CD4-positive, alpha-beta T cell treated with Interleukin-2 at 100 ng/mL for 4 hours (primary cell): ENCODE measurements around the gene SRSF8.
A peak's percentile ranks its signal among the peaks of the same experiment; 100 is the strongest.

ENCODE experiments used
- DNase-seq: peaks from one replicate; pipeline ENCODE4 v3.0.0-alpha.2; 2020; ENCODE audit warnings: low spot score

Gene SRSF8

GRCh38 chr11:95070471-95070870 is 3.8 kb downstream of the SRSF8 start:
- no peak for DNase-seq

DNA sequence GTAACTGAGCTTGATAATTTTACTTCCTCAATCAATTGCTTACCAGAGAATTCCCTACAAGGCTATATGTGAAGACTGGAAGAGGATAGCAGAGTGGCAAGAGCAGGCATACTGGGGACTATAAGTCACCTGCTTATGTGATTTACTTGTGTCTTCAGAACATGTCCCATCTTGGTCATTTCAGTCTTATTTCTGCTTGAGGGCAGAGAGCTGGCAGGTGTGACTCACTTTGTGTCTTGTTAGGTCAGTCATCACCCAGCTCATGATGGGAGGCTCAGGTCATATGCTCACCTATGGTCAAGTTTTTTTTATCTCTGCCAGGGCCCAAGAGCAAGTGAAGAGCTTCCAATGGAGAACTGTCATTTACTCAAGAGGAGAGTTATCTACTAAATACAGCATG is 6.2 kb downstream of the SRSF8 start:
- DNase-seq = no peak

DNA sequence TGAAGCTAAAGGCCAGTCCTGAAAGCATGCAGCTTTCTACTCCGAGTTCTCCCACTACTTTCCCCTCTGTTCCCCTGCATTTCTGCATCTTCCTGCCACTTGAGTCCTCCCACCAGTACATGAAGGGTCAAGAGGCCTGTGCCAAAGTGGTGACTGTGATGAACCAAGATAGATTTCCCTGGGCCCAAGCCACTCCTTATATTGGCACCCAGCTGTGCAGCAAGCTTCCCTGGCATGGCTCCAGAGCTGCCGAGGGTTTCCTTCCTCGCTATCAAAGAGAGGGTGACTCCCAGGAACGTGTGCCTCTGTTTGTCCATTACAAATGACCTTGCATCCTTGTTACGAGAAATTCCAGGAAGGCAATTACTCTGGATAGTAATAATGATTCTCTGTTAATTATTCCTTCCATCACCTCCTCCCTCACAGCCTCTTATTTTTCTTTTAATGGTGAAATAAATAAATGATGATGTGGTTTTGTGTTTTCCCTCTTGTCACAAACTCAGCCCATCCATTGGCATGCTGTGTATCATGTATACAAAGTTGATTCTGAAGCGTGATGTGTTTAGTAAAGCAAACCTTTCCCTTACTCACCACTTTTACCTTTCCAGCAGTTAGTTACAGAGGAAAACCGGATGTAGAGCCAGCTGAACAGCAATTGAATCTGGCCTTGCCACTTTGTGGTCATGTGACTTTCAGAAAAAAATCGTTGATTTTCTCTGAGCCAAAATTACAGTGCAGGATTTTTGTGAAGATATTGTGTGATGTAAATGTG is 8.3 kb downstream of the SRSF8 start:
- DNase-seq = no peak

- no peak for DNase-seq
Measured at GRCh38 chr11:95076416-95076815, 9.7 kb downstream of the SRSF8 start.

GRCh38 chr11:95076981-95077380 is 10.3 kb downstream of the SRSF8 start:
- DNase-seq = no peak

DNA sequence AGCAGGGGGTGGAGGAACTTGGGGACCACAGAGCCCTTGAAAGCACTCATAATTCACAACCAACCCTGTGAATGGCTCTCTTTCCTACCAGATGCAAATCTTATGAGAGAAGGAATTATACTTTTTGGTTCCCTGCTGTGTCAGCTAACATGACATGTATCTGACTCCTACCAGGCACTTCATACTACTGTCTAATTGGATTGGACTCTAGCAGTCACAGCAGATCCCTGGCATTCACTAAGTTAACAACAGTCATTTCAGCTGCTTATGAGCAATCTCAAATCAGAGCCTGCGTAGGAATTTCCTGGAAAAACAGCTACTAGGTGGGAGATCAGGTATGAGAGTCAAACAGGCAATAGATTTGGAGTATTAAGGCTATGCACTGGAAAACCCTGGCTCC is 11.8 kb downstream of the SRSF8 start:
- DNase-seq = no peak

GRCh38 chr11:95081010-95081409 is 14.3 kb downstream of the SRSF8 start:
- DNase-seq = no peak

DNA sequence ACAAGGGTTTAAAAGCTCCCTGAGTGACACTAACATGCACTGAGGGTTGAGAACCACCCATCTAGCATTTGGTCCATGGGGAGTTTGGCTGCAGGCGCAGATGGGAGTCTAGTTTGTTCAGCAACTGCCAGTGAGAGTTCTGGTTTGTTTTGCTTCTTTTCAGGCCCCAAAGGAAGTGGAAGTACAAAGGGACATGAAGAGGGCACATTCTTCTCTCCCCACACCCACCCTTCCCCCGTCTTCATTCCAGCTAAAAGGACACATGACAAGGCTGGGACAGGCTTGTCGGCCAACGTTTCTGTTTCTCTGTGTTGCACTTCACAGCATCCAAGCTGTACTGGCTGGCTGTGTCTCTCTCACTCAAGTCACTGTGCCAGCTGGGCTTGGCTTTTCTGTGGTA is 14.7 kb downstream of the SRSF8 start:
- no peak for DNase-seq

GRCh38 chr11:95082576-95083001 is 15.9 kb downstream of the SRSF8 start:
- DNase-seq = no peak

- DNase-seq = peak; percentile 4
Measured at GRCh38 chr11:95084509-95084908, 17.8 kb downstream of the SRSF8 start.

- DNase-seq = no peak
Measured at GRCh38 chr11:95085117-95085816, 18.5 kb downstream of the SRSF8 start.

- no peak for DNase-seq
Measured at GRCh38 chr11:95086151-95086550, 19.4 kb downstream of the SRSF8 start.

DNA sequence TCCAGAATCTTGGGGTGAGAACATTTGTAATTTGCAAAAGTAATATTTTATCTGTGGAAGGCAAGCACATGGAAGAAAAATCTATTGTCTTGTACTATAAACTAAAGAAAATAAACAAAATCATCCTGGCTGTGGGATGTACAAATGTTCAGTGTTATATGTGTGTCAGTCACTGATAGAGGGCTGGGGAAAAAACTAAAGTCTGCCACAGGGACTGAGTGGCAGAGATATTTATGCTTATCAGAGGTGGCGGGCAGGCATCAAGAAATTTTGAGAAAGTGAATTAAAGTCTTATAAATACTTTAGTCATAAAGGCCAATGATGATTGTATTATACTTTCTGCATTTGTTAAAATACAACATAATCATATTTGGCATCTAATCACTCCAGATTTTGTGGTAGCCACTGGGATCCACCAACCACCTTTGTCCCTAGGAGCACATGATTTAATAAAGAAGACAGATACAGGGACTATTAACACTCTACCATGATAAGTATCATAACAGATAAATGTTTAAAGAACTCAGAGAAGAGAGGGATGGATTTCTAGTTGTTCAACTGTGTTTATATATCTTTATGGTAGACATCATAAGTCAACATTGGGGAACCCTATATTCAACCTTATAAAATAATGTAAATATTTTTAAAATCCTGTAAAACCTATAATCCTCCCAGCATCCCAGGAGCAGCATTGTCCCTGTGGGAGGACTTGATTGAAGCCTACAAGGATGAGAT is 20.3 kb downstream of the SRSF8 start:
- no peak for DNase-seq

DNA sequence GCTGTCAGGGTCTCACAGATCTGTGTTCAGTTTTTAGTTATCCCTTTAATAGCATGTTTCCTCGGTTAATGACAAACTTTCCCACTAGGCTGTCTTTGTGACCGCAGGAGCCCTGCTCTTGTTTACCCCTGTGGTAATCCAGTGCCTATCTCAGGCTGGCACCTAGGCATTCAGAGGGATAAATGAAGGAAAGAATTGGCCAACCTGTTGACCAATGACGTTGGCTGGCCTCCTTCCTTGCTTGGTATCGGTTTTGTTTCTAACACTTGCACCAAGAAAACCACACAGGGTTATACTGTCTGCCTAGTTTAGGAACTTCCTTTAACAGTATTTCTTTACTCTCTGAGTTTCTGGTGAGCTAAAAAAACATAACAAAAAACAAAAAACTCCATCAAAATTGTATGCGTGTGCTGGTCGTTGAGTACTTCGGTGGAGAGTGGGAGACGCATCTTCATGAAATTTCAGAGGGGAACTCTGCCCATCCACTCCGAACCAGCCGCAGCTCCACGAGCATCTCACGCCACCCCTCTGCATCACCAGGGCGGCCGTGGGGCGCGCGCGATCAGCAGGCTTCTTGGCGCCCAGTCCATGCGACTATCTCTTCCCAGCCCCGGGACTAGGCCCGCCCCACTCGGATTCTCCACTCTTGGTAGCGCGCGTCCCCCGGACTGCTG is 22.4 kb downstream of the SRSF8 start:
- peak; percentile 28 for DNase-seq

DNA sequence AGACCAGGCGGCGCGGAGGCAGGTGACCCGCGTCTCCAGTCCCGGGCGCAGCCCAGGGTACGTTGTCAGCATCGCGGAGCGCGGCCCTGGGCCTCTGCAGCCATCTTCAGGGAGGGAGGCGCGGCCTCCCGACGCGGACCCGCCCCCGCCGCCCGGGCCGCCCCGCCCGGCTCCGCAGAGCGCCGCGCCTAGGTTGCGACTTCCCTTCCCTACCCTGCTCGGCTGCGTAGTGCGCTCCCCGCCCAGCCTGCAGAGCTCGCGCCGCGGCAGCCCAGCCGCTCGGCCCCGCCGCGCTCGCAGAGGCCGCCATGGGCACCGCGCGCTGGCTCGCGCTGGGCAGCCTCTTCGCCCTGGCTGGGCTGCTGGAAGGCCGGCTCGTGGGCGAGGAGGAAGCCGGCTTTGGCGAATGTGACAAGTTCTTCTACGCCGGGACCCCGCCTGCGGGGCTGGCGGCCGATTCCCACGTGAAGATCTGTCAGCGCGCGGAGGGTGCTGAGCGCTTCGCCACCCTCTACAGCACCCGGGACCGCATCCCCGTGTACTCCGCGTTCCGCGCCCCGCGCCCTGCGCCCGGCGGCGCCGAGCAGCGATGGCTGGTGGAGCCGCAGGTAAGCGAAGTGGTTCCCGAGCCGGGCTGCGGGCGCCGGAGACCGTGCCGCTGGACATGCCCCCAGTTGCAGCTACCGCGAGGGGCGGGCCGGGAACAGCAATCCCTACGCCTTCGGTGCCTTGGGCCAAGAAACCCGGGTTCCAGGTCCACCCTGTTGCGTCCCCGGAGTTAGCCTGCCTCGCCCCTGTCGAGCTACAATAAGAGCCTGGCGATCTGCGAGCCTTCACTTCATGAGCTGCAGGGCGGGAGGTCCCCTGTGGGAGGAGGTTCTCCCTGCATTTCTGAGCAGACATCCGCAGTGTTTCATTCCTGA is 23.2 kb downstream of the SRSF8 start, which contains the start of gene ENDOD1:
Gene ENDOD1 (plus strand): TSS at position 227 of the 923 bp plus-strand sequence. CDS start 82 bp downstream, at position 309.
- peak; percentile 86 for DNase-seq

- no peak for DNase-seq
Measured at GRCh38 chr11:95091663-95092180, 25.0 kb downstream of the SRSF8 start.

- DNase-seq = peak; percentile 25
Measured at GRCh38 chr11:95092549-95093324, 26.0 kb downstream of the SRSF8 start.

GRCh38 chr11:95093548-95093947 is 26.8 kb downstream of the SRSF8 start:
- DNase-seq = no peak

- DNase-seq = peak; percentile 28
Measured at GRCh38 chr11:95095858-95096587, 29.3 kb downstream of the SRSF8 start.
